Common myeloid progenitor, CD34-positive (primary cell): ENCODE data around the gene DIPK1B.

Source experiments
- CTCF ChIA-PET: fragments of 350-600 bp; sonication (Branson Sonifier 250); formaldehyde crosslinking; loops from one replicate; lab custom pipeline; 2021; ENCODE audit warnings: antibody characterized with exemption; lab: Charles Lee
- POLR2A ChIA-PET: fragments of 350-600 bp; sonication (Branson Sonifier 250); formaldehyde crosslinking; loops from one replicate; lab custom pipeline; 2021; ENCODE audit warnings: antibody characterized with exemption; lab: Charles Lee
- DNase-seq, 3 donors: peaks; one replicate each; pipeline versions ENCODE4 v3.0.0 to v3.0.0-alpha.2; 2013
- H3K27ac ChIP-seq, 2 experiments: 1 replicate in 1 of 2; 2 replicates in 1 of 2; pipeline ENCODE4 v1.7.0; 2013; ENCODE audit warnings: inconsistent platforms in 2 of 2, low read length in 2 of 2, mild to moderate bottlenecking in 2 of 2, low read depth in 1 of 2, moderate library complexity in 1 of 2; ENCODE audit not compliant: severe bottlenecking in 2 of 2, insufficient read depth in 1 of 2, poor library complexity in 1 of 2
- H3K27me3 ChIP-seq, 5 experiments: replicated peaks in 2 of 5; 1 replicate in 3 of 5; 2 replicates in 2 of 5; pipeline versions ENCODE4 v1.6.1 to v1.7.0; 2013; ENCODE audit warnings: low read length in 4 of 5, mild to moderate bottlenecking in 2 of 5, moderate library complexity in 2 of 5, inconsistent platforms in 1 of 5; ENCODE audit not compliant: insufficient read depth in 5 of 5, control insufficient read depth in 4 of 5
- H3K36me3 ChIP-seq, 4 experiments: 1 replicate in 2 of 4; 2 replicates in 2 of 4; pipeline versions ENCODE4 v1.6.1 to v1.7.0; 2013; ENCODE audit warnings: low read length in 3 of 4, control low read depth in 1 of 4, mild to moderate bottlenecking in 1 of 4; ENCODE audit not compliant: control insufficient read depth in 4 of 4, insufficient read depth in 4 of 4
- H3K4me1 ChIP-seq, 4 experiments: 1 replicate in 3 of 4; 2 replicates in 1 of 4; pipeline versions ENCODE4 v1.6.1 to v1.7.1; 2013; ENCODE audit warnings: low read length in 3 of 4, mild to moderate bottlenecking in 3 of 4, control low read depth in 1 of 4, inconsistent platforms in 1 of 4, moderate library complexity in 1 of 4; ENCODE audit not compliant: control insufficient read depth in 4 of 4, insufficient read depth in 4 of 4; ENCODE audit errors: control extremely low read depth in 1 of 4
- H3K4me3 ChIP-seq, 7 experiments: 1 replicate in 4 of 7; 2 replicates in 3 of 7; pipeline versions ENCODE4 v1.5.1 to v1.7.0; 2013; ENCODE audit warnings: mild to moderate bottlenecking in 7 of 7, low read length in 6 of 7, moderate library complexity in 6 of 7, inconsistent platforms in 2 of 7, low read depth in 2 of 7, control low read depth in 1 of 7; ENCODE audit not compliant: insufficient read depth in 4 of 7, control insufficient read depth in 1 of 7; ENCODE audit errors: extremely low read depth in 1 of 7
- H3K9me3 ChIP-seq, 5 experiments: 1 replicate in 4 of 5; 2 replicates in 1 of 5; pipeline versions ENCODE4 v1.6.1 to v1.7.1; 2013; ENCODE audit warnings: low read length in 4 of 5, mild to moderate bottlenecking in 2 of 5, inconsistent platforms in 1 of 5, low read depth in 1 of 5, moderate library complexity in 1 of 5; ENCODE audit not compliant: control insufficient read depth in 4 of 5, insufficient read depth in 2 of 5; ENCODE audit errors: control extremely low read depth in 1 of 5
- WGBS: methylation state at CpG from one replicate; pipeline ENCODE4 v1.1.5; 2013; ENCODE audit not compliant: insufficient coverage; 5-methylcytosine and 5-hydroxymethylcytosine counted together

The DIPK1B gene

GRCh38 chr9:136686534-136686793 is 25.9 kb upstream of the DIPK1B start:
- H3K27me3 ChIP-seq: no peaks in the 10 kb centered on the region
- ChIA-PET CTCF (interaction anchor here (0.7 to 2.2 kb wide), 7 partner anchors 7 to 43 kb away, joined by 3 to 11 read pairs (median 4); no protein-coding TSS in a partner anchor), POLR2A (interaction anchor here (0.8 to 2.7 kb wide), 9 partner anchors 11 to 63 kb away, joined by 3 to 10 read pairs (median 6); no protein-coding TSS in a partner anchor)
- peak overlapping the region in 1 of 2 experiments; percentile 71 for H3K27ac ChIP-seq
- peak in 1 of 3 donors; percentile 29 for DNase-seq
- peaks cover 0 to 40% (median 33%) of the 10 kb centered on the region in 4 experiments for H3K4me1 ChIP-seq
- 0% methylated on average over 5 of the region's 20 CpGs for WGBS
- H3K4me3 ChIP-seq: peak overlapping the region; percentile 48 to 85 (median 78)
- no peaks in the 10 kb centered on the region for H3K9me3 ChIP-seq
- H3K36me3 ChIP-seq: peaks cover 0 to 18% (median 5%) of the 10 kb centered on the region in 4 experiments

GRCh38 chr9:136686794-136687711 is 25.3 kb upstream of the DIPK1B start, which contains the start of gene AGPAT2:
Gene AGPAT2, minus strand, starts transcription at chr9:136687457. Its CDS starts 100 bp downstream, at chr9:136687357.
- no peaks in the 10 kb centered on the region for H3K9me3 ChIP-seq
- DNase-seq: peak; percentile 65 to 76 (median 73)
- peaks cover 0 to 18% (median 5%) of the 10 kb centered on the region in 4 experiments for H3K36me3 ChIP-seq
- ChIA-PET CTCF (interaction anchor here (0.7 to 4.9 kb wide), 9 partner anchors 11 to 42 kb away, joined by 3 to 22 read pairs (median 5); no protein-coding TSS in a partner anchor), POLR2A (interaction anchor here (0.8 to 2.7 kb wide), 13 partner anchors 10 to 62 kb away, joined by 3 to 10 read pairs (median 5); no protein-coding TSS in a partner anchor)
- peaks cover 0 to 40% (median 31%) of the 10 kb centered on the region in 4 experiments for H3K4me1 ChIP-seq
- WGBS: 0% methylated on average over 56 of the region's 106 CpGs
- H3K4me3 ChIP-seq: peak within 1 kb of the TSS; percentile 48 to 85 (median 78)
- peak within 1 kb of the TSS in 1 of 2 experiments; percentile 71 for H3K27ac ChIP-seq
- H3K27me3 ChIP-seq: no peaks in the 10 kb centered on the region

- peak overlapping the region in 4 of 7 experiments; percentile 36 to 53 (median 44) for H3K4me3 ChIP-seq
- peaks cover 0 to 36% (median 30%) of the 10 kb centered on the region in 4 experiments for H3K4me1 ChIP-seq
- no peak overlapping the region for H3K27ac ChIP-seq
- no peaks in the 10 kb centered on the region for H3K9me3 ChIP-seq
- H3K27me3 ChIP-seq: no peaks in the 10 kb centered on the region
- H3K36me3 ChIP-seq: peaks cover 0 to 15% (median 4%) of the 10 kb centered on the region in 4 experiments
- WGBS: 26% methylated on average over 25 of the region's 37 CpGs
- DNase-seq: peak in 1 of 3 donors; percentile 53
- ChIA-PET POLR2A (interaction anchor here (0.7 to 2.7 kb wide), 10 partner anchors 12 to 31 kb away, joined by 3 to 10 read pairs (median 4); no protein-coding TSS in a partner anchor), CTCF (interaction anchor here (1.1 to 4.9 kb wide), 6 partner anchors 11 to 39 kb away, joined by 4 to 22 read pairs (median 6); no protein-coding TSS in a partner anchor)
Observed at GRCh38 chr9:136687721-136688223, 24.6 kb upstream of the DIPK1B start.

DNA sequence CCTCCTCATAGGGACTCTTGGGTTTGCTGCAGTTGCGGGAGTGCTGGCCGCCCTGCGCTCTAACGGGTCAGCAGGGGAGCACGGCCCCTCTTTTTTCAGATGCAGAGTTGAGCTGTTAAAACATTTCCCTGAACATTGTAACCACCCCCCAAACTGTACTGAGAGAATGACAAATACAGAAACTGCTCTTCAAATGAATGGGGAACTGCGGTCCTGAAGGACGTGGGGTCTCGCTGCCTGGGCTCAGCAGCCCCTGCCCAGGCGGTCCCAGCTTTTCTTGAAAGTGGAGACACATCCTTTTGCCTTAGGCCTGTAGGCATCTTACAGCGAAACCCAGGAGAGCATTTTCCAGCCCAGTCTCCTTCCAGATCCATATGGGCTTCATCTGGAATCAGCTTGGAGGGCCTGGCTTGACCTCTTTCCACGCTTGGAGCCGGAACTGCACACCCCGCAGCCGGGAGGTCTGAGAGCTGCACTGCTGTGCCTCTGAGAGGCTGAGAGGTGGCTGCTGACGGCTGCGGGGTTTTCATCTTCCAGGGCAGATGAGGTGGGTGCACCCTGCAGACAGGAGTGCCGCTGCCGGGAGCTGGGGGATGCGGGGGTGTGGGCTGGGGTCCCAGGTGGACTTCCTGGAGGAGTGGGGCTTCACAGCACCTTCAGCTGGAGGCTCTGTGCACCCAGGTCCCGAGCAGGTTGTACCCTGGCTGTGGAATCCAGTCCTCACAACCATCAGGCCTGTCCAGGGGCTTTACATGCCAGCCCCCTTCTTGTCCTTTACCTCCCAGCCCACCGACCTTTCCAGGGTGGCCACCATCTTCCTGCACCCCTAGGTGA is 23.9 kb upstream of the DIPK1B start:
- Histone ChIP-seq H3K27me3 (no peaks in the 10 kb centered on the region), H3K4me3 (peak overlapping the region in 1 of 7 experiments; percentile 53), H3K9me3 (no peaks in the 10 kb centered on the region), H3K36me3 (peaks cover 0 to 15% (median 4%) of the 10 kb centered on the region in 4 experiments), H3K27ac (no peak overlapping the region), H3K4me1 (peaks cover 0 to 36% (median 30%) of the 10 kb centered on the region in 4 experiments)
- peak in 1 of 3 donors; percentile 50 for DNase-seq
- WGBS: 86% methylated on average over 15 of the region's 21 CpGs
- ChIA-PET POLR2A (interaction anchor here (0.7 to 2.7 kb wide), 7 partner anchors 12 to 30 kb away, joined by 3 to 10 read pairs (median 5); no protein-coding TSS in a partner anchor), CTCF (interaction anchor here (0.8 to 4.9 kb wide), 8 partner anchors 10 to 38 kb away, joined by 3 to 22 read pairs (median 6); no protein-coding TSS in a partner anchor)

DNA sequence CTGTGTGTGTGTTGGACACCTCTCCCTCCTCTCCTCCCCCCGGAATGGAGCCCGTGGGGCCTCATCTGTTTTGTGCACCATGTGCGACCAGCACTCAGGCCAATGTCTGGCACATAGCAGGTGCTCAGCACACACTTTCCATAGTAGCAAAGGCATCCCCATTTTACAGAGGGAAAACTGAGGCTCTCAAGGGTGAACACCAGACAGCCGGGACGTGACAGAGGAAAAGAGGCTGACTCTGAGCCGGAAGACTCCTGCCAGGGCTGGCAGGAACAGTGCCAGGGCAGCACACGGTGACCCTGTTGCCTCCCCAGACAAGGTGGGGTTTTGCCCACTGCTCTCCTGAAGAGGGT is 23.3 kb upstream of the DIPK1B start:
- POLR2A ChIA-PET: interaction anchor here (0.8 kb wide), 1 partner anchor 33 kb away, joined by 4 read pairs; no protein-coding TSS in a partner anchor
- no peak for DNase-seq
- WGBS: 87% methylated on average over 7 of the region's 7 CpGs

More for the DNA sequence above, 23.3 kb upstream of the DIPK1B start:
- no peaks in the 10 kb centered on the region for H3K27me3 ChIP-seq
- CTCF ChIA-PET: interaction anchor here (0.8 to 4.9 kb wide), 10 partner anchors 11 to 38 kb away, joined by 3 to 22 read pairs (median 6); no protein-coding TSS in a partner anchor
- no peak overlapping the region for H3K27ac ChIP-seq
- peaks cover 0 to 11% (median 2%) of the 10 kb centered on the region in 4 experiments for H3K36me3 ChIP-seq
- H3K9me3 ChIP-seq: no peaks in the 10 kb centered on the region
- peaks cover 0 to 36% (median 34%) of the 10 kb centered on the region in 4 experiments for H3K4me1 ChIP-seq
- H3K4me3 ChIP-seq: no peak overlapping the region
